Ammon's horn (tissue), 1 donor: ENCODE results near the gene IRAK4.

Experiments
- DNase-seq: peaks from one replicate; pipeline ENCODE4 v3.0.0-alpha.2; 2016; ENCODE audit warnings: low spot score

Gene IRAK4

DNA sequence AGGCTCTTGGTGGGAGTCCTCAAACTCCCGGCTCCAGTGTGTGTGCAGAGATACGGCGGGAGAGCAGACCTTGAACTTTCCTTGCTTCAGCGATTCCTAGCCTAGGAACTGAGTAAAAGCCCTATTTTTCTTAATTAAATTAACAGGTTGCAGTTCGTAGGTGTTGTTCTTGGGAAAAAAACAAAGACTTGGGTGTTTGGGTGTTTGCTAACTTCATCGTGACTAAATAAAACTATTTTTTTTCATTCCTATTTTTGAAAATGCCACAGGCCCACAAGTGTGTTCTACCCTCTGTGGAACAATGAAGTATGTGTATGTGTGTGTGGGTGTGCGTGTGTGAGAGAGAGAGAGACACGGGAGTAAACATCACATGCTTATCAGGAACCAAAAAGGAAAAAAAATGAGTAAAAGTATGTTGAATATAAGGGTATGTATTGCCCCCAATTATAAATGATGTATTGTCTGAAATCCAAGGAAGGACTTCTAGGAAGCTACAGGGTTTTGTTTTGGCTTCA lies 77.8 kb downstream of the IRAK4 start:
- DNase-seq, result peak; percentile 28
